Measurements from ENCODE around the gene PTP4A2.

PTP4A2 gene

DNA sequence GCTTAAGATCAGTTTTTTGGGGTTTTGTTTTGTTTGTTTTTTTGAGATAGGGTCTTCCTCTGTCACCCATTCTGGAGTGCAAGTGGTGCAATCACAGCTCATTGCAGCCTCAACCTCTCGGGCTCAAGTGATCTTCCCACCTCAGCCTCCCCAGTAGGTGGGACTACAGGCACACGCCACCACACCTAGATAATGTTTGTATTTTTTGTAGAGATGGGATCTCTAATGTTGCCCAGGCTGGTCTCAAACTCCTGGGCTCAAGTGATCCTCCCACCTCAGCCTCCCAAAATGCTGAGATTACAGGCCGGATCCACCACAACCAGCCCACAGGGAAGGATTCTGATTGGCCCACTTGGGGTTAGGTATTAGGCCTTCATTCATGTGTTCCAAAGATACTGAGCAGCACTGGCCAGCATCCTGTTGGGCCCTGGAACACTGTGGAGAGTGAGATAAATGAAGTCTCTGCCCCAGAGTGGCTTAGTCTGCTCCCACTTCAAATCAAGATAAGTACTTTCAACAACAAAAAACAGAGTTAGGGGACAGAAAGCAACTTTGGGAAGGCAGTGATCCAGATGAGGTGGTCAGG lies 54.7 kb downstream of the PTP4A2 start:
- no peak for DNase-seq

- no peak for DNase-seq
Observed at GRCh38 chr1:31881688-31882000, 56.5 kb downstream of the PTP4A2 start.

GRCh38 chr1:31880957-31881687 lies 57.0 kb downstream of the PTP4A2 start:
- DNase-seq = no peak

DNA sequence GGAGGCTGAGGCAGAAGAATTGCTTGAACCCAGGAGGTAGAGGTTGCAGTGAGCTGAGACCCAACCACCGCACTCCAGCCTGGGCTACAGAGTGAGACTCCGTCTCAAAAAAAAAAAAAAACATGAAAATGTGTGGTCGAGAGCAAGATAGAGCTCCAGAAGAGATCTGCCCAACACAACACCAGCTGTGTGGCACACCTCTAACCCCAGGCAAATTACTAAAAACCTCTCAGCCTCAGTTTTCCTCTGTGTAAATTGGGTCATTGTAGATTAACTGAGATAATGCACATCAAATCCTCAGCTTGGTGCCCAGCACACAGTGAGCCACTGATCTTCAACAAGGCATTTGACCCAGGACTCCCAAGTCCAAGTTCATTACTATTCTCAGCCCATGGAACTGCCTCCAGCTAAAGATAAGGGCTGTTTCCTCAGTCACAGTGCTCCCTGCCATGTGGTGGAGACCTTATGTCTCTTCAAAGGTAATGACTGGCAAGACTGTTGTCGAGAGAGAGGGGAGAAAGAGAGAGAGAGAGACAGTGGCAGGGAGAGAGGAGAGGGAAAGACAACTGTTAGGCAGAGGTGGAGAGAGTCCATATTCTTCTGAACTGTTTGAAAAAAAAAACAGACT lies 58.1 kb downstream of the PTP4A2 start:
- DNase-seq = no peak

- DNase-seq = no peak
Observed at GRCh38 chr1:31878058-31878457, 60.1 kb downstream of the PTP4A2 start.

- DNase-seq = no peak
Observed at GRCh38 chr1:31877544-31877943, 60.6 kb downstream of the PTP4A2 start.

- no peak for DNase-seq
Observed at GRCh38 chr1:31875636-31876236, 62.4 kb downstream of the PTP4A2 start.

- no peak for DNase-seq
Observed at GRCh38 chr1:31874942-31875341, 63.2 kb downstream of the PTP4A2 start.

DNA sequence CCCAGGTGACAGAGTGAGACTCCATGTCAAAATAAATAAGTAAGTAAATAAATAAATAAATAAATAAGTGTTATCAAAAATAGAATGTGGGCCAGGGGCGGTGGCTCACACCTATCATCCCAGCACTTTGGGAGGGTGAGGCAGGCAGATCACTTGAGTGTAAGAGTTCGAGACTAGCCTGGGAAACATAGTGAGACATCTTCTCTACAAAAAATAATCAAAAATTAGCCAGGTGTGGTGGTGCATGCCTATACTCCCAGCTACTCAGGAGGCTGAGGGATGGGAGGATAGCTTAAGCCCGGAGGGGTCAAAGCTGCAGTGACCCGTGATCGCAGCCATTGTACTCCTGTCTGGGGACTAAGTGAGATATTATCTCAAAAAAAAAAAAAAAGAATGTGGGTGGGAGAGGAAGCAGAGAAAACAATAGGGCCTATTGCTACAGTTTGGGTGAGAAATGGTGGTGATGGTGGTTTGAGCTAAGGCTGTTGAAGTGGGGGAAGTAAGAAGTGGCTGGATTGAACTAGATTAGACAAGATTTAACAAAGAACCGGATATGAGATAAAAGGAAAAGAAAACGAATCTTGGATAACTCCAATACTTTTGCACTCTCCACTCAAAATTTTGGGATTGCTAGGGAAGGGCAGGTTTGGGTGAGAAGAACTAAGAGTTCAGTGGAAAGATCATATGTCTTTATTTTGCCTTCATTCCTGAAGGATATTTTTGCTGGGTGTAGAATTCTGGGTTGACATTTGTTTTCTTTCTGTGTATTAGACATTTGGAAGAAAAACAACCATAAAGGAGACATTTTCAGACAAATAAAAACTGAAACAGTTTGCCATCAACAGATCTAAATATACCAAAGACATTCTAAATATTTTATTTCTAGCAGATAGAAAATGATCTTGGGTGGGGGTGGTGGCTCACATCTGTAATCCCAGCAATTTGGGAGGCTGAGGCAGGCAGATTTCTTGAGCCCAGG lies 65.2 kb downstream of the PTP4A2 start:
- DNase-seq = no peak

DNA sequence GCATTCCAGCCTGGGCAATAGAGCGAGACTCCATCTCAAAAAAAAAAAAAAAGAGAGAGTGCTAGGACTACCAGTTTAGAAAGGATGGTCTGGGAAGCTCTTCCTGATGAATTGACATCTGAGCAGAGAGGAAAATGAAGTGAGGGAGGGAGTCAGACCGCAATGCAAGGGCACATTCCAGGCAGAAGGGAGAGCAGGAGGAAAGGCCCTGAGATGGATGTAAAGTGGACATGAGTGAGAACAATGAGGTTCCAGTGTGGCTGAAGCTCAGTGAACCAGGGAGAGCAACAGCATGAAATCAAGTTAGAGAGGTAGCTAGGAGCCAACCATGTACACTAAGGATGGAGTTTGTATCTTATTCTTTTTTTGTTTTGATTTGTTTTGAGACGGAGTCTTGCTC lies 66.5 kb downstream of the PTP4A2 start:
- DNase-seq = no peak

DNA sequence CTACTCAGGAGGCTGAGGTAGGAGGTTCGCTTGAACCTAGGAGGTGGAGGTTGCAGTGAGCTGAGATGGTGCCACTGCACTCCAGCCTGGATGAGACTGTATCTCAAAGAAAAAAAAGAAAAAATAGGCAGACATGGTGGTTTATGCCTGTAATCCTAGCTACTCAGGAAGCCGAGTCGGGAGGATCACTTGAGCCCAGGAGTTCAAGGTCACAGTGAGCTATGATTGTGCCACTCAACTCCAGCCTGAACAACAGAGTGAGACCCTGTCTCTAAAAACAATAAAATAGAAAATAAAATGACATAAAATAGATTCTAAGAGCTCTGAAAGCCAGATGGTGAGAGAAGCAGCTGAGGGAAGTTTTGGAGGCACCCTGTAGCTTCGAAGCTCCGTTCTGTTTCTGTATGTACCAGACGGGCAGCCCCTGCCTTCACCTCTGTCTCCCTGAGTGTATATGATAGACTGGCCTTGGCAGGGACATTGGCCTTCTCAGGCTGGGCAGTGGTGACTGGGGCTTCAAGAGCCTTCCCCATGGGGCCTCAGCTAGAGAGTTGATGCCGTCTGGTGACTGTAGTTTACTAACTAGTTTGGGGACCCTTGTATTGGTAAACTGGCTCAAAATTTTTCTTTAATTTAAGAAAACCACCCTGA lies 68.0 kb downstream of the PTP4A2 start:
- DNase-seq = no peak

GRCh38 chr1:31869449-31869848 lies 68.7 kb downstream of the PTP4A2 start:
- no peak for DNase-seq

GRCh38 chr1:31868862-31869261 lies 69.3 kb downstream of the PTP4A2 start:
- no peak for DNase-seq

GRCh38 chr1:31867546-31867945 lies 70.6 kb downstream of the PTP4A2 start:
- no peak for DNase-seq

- no peak for DNase-seq
Observed at GRCh38 chr1:31866450-31867032, 71.6 kb downstream of the PTP4A2 start.

GRCh38 chr1:31865728-31866449 lies 72.3 kb downstream of the PTP4A2 start:
- DNase-seq = no peak

DNA sequence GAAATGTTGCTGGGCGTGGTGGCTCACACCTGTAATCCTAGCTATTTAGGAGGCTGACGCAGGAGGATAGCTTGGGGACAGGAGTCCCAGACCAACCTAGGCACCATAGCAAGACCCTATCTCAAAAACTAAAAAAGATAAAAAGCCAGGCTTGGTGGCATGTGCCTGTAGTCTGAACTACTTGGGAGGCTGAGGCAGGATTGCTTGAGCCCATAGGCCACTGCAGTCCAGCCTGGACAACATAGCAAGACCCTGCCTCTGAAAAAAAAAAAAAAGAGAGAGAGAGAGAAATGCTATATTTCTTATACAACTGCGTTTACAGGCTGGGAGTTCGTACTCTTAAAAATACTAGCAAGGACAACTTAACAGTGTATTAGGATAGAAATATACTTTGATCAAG lies 76.1 kb downstream of the PTP4A2 start:
- no peak for DNase-seq

DNA sequence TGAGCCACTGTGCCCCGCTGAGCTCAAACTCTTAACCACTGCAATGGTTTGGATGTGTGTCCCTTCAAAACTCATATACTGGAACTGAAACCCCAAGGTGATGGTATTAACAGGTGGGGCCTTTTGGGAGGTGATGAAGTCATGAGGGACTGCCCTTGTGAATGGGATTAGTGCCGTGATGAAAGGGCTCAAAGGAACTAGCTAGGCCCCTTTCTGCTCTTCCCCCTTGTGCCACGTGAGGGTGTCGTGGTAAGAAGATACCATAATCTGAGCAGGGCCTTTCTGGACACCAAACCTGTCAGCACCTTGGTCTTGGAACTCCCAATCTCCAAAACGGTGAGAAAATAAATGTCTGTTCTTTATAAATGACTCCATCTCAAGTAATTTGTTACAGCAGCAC lies 76.8 kb downstream of the PTP4A2 start:
- no peak for DNase-seq

DNA sequence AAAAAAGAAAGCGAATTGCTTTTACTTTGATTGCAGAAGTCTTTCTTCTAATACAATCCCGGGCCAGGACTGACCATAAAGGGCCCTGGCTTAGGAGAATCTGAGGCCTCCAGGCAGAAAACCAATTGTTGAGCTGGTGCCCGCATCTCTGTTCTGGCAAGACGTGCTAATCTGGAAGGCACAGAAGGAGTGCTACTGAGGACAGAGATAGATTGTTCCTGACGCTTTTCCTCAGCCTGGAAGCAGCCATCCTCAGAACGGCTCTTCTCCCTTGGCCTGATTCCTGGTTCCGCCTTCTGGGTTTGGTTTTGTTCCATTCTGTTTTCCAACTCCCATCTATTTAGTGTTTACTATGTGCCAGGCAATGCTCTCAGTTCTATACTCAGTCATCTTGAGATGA lies 77.6 kb downstream of the PTP4A2 start:
- no peak for DNase-seq

DNA sequence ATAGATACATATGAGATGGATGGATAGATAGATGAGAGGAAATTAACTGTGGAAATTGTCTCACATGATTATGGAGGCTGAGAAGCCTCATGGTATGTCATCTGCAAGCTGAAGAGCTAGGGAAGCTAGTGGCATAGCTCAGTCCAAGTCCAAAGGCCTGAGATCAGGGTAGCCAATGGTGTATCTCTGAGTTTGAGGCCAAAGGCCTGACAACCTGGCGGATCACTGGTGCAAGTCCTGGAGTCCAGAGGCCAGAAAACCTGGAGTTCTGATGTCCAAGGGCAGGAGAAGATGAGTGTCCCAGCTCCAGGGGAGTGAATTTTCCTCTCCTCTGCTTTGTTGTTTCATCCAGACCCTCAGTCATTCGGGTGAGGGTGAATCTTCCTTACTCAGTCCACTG lies 78.4 kb downstream of the PTP4A2 start:
- no peak for DNase-seq

DNA sequence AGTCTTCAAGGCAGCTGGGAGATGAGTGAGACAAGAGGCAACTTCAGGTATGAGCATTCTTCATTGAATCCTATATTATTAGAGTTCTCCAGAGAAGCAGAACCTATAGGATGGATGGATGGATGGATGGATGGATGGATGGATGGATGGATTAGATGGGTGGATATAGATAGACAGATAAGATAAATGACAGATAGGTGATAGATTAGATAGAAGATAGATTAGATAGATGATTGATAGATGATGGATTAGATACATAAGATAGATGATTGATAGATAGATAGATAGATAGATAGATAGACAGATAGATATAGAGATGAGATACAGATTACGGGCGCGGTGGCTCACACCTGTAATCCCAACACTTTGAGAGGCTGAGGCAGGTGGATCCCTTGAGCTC lies 79.1 kb downstream of the PTP4A2 start:
- DNase-seq = no peak
